K562 (cell line): ENCODE results near the gene THAP11. TPM values are rescaled to one million over a fixed set of nuclear protein-coding genes. Genes with fewer than 3 reads are reported as not detected.
A peak's percentile ranks its signal among the peaks of the same experiment; 100 is the strongest.

Source experiments
- C11orf30 ChIP-seq: fragments of 450-650 bp; IDR thresholded peaks from 2 replicates; pipeline ENCODE4 v1.6.1; 2016; ENCODE audit warnings: low read depth, mild to moderate bottlenecking
- CBFA2T2 ChIP-seq: fragments of 450-650 bp; conservative IDR thresholded peaks from 2 replicates; pipeline ENCODE4 v1.6.1; 2017; ENCODE audit warnings: mild to moderate bottlenecking
- CHD1 ChIP-seq: fragments of 200-600 bp; sonication (generic); IDR thresholded peaks from one replicate; pipeline ENCODE4 v1.6.1; 2012; ENCODE audit warnings: mild to moderate bottlenecking, moderate library complexity, low read length, inconsistent platforms
- ELF1 ChIP-seq: fragments of 200-800 bp; sonication (Bioruptor generic); IDR thresholded peaks from 2 replicates; pipeline ENCODE4 v1.6.1; 2016; ENCODE audit warnings: missing genetic modification characterization, missing compliant biosample characterization
- FOS ChIP-seq: IDR thresholded peaks from 3 replicates; pipeline ENCODE4 v1.6.1; 2011; ENCODE audit not compliant: insufficient read length; ENCODE audit errors: extremely low read depth
- HDAC8 ChIP-seq: fragments of 450-650 bp; IDR thresholded peaks from 2 replicates; pipeline ENCODE4 v1.6.1; 2016; ENCODE audit warnings: mild to moderate bottlenecking, missing genetic modification characterization, moderate library complexity, missing compliant biosample characterization
- KDM5B ChIP-seq: fragments of 200-600 bp; sonication (generic); IDR thresholded peaks from 2 replicates; pipeline ENCODE4 v1.6.1; 2012; ENCODE audit warnings: low read depth, mild to moderate bottlenecking, moderate library complexity, low read length, control low read depth, inconsistent platforms; ENCODE audit not compliant: insufficient replicate concordance
- MAFK ChIP-seq: IDR thresholded peaks from 2 replicates; pipeline ENCODE4 v1.6.1; 2011; ENCODE audit warnings: low read length, improper control_type of control experiment
- MCM2 ChIP-seq: fragments of 450-650 bp; IDR thresholded peaks from 2 replicates; pipeline ENCODE4 v1.6.1; 2017; ENCODE audit warnings: low read depth, mild to moderate bottlenecking
- NFE2 ChIP-seq: IDR thresholded peaks from 2 replicates; pipeline ENCODE4 v1.6.1; 2014; ENCODE audit warnings: antibody characterized with exemption, low read depth
- SPI1 ChIP-seq: IDR thresholded peaks from 2 replicates; pipeline ENCODE4 v1.6.1; 2011; ENCODE audit warnings: low read depth, low read length, control low read depth, borderline replicate concordance
- SREBF1 ChIP-seq: fragments of 150-350 bp; IDR thresholded peaks from 2 replicates; pipeline ENCODE4 v1.6.1; 2014; ENCODE audit warnings: antibody characterized with exemption, low read depth, low read length, borderline replicate concordance
- TARDBP ChIP-seq: fragments of 450-650 bp; IDR thresholded peaks from 2 replicates; pipeline ENCODE4 v1.6.1; 2016
- ZC3H8 ChIP-seq: fragments of 450-650 bp; IDR thresholded peaks from 2 replicates; pipeline ENCODE4 v1.6.1; 2017
- ZFX ChIP-seq: sonication (generic); formaldehyde crosslinking; IDR thresholded peaks from 2 replicates; pipeline ENCODE4 v1.8.0; 2022; ENCODE audit warnings: mild to moderate bottlenecking, missing genetic modification reagents, moderate library complexity
- ZNF124 ChIP-seq: sonication (generic); formaldehyde crosslinking; IDR thresholded peaks from 2 replicates; pipeline ENCODE4 v1.8.1; 2022; ENCODE audit warnings: missing genetic modification reagents
- ZNF174 ChIP-seq: fragments of 250-450 bp; sonication (Bioruptor Pico); IDR thresholded peaks from 2 replicates; pipeline ENCODE4 v1.4.0; 2020; ENCODE audit warnings: mild to moderate bottlenecking
- ZNF316 ChIP-seq: fragments of 450-650 bp; IDR thresholded peaks from 2 replicates; pipeline ENCODE4 v1.6.1; 2016
- ZNF695 ChIP-seq: fragments of 450-650 bp; formaldehyde crosslinking; IDR thresholded peaks from 2 replicates; pipeline ENCODE4 v1.4.0; 2020; ENCODE audit warnings: mild to moderate bottlenecking, moderate library complexity
- polyA plus RNA-seq, 8 experiments: library from polyadenylated mRNA; depleted of rRNA in 4 of 8; stranded (reverse) in 5 of 8; unstranded in 3 of 8; fragments of >200 nt; fragmentation: Nextera tagmentation in 2 of 8; fragmentation: Illumina TruSeq in 1 of 8; extraction: Ambion mirVana in 2 of 8; extraction: Trizol in 1 of 8; gene quantifications; 2 replicates each; pipeline versions ENCODE4 v1.2.1 to v1.2.3, GENCODE V29; 2011 to 2014; ENCODE audit warnings: inconsistent platforms in 1 of 8, missing spikeins in 1 of 8
- total RNA-seq, 7 experiments: library from RNA; depleted of rRNA in 6 of 7; stranded (reverse); fragments of >200 nt in 6 of 7; fragmentation: Illumina TruSeq in 2 of 7; extraction: Trizol in 2 of 7; gene quantifications; 2 replicates each; pipeline versions ENCODE4 v1.2.1 to v1.2.3, GENCODE V29; 2011 to 2021; ENCODE audit warnings: low replicate concordance in 1 of 7
- TF ChIP-seq, protein P1 (sequence below): fragments of 150-350 bp; IDR thresholded peaks from 2 replicates; pipeline ENCODE4 v1.6.1; 2014; ENCODE audit warnings: low read depth, mild to moderate bottlenecking, low read length, borderline replicate concordance
- TF ChIP-seq, protein P2 (sequence below), 3 experiments: fragments of 200-800 bp in 1 of 3; sonication (Bioruptor generic) in 1 of 3; sonication (generic) in 1 of 3; formaldehyde crosslinking in 1 of 3; IDR thresholded peaks; 2 replicates each; pipeline versions ENCODE4 v1.6.1 to v1.8.0; 2016 to 2022; ENCODE audit warnings: mild to moderate bottlenecking in 2 of 3, missing compliant biosample characterization in 2 of 3, missing genetic modification characterization in 2 of 3, missing genetic modification reagents in 1 of 3
- TF ChIP-seq, protein P3 (sequence below): fragments of 200-800 bp; sonication (Bioruptor generic); IDR thresholded peaks from 2 replicates; pipeline ENCODE4 v1.6.1; 2017; ENCODE audit warnings: missing genetic modification characterization, missing compliant biosample characterization
- TF ChIP-seq, protein P4 (sequence below), 2 experiments: fragments of 450-650 bp in 1 of 2; sonication (generic) in 1 of 2; formaldehyde crosslinking in 1 of 2; IDR thresholded peaks in 1 of 2; conservative IDR thresholded peaks in 1 of 2; 2 replicates each; pipeline versions ENCODE4 v1.6.1 to v1.8.1; 2016 to 2023; ENCODE audit warnings: mild to moderate bottlenecking in 2 of 2, moderate library complexity in 2 of 2, inconsistent platforms in 1 of 2, missing genetic modification reagents in 1 of 2

The THAP11 gene
- total and polyA plus RNA-seq, 9 of the 15 experiments (the other 6 are each of a cell fraction or from before 2014, with no cell fraction given) = 2.4 to 31.6 (median 21.4) TPM

DNA sequence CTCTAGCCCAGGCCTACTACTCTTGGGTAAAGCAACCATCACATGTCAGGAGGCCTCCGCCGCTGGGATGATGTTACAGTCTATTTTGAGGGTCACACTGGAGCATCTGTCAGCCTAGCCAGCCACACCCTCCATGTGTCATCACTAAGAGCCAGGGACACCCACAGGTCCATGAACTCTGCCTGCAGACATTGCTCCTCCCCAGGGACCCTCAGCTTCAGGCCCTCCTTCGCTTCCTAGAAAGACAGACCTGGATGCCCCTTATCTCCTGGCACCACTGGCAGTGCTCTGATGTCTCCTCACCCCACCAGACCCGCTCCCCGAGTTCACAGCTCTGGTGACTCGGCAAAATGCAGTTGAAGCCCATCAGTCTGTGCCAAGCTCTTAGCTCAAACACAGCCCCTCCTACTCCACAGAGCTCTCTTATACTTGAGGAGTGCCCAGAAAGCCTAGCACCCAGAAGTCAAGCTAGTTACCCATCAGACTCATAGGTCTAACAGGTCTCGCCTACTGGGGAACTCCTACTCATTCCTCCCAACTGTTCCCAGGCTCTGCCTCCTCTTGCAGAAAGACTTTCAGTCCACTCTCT lies 41.7 kb upstream of the THAP11 start (continued):
- TF ChIP-seq, protein P1, sequence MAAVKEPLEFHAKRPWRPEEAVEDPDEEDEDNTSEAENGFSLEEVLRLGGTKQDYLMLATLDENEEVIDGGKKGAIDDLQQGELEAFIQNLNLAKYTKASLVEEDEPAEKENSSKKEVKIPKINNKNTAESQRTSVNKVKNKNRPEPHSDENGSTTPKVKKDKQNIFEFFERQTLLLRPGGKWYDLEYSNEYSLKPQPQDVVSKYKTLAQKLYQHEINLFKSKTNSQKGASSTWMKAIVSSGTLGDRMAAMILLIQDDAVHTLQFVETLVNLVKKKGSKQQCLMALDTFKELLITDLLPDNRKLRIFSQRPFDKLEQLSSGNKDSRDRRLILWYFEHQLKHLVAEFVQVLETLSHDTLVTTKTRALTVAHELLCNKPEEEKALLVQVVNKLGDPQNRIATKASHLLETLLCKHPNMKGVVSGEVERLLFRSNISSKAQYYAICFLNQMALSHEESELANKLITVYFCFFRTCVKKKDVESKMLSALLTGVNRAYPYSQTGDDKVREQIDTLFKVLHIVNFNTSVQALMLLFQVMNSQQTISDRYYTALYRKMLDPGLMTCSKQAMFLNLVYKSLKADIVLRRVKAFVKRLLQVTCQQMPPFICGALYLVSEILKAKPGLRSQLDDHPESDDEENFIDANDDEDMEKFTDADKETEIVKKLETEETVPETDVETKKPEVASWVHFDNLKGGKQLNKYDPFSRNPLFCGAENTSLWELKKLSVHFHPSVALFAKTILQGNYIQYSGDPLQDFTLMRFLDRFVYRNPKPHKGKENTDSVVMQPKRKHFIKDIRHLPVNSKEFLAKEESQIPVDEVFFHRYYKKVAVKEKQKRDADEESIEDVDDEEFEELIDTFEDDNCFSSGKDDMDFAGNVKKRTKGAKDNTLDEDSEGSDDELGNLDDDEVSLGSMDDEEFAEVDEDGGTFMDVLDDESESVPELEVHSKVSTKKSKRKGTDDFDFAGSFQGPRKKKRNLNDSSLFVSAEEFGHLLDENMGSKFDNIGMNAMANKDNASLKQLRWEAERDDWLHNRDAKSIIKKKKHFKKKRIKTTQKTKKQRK = no peak
- TF ChIP-seq CHD1 = no peak
- TF ChIP-seq, protein P2, sequence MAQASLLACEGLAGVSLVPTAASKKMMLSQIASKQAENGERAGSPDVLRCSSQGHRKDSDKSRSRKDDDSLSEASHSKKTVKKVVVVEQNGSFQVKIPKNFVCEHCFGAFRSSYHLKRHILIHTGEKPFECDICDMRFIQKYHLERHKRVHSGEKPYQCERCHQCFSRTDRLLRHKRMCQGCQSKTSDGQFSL (CRISPR knock-in tag; IDR thresholded peaks at IDR 0.05) = no peak
- TF ChIP-seq, protein P2 (tag; IDR thresholded peaks at IDR 0.05) = no peak
- TF ChIP-seq SPI1 = no peak
- no peak for TF ChIP-seq HDAC8
- peak; percentile 57; the same call in 1 of the 2 replicates for TF ChIP-seq C11orf30
- no peak for TF ChIP-seq ZNF124 (CRISPR knock-in tag)
- no peak for TF ChIP-seq TARDBP
- TF ChIP-seq ZNF316 = peak; percentile 36
- no peak for TF ChIP-seq CBFA2T2
- no peak for TF ChIP-seq ZC3H8
- no peak for TF ChIP-seq ZFX (CRISPR knock-in tag)
- no peak for TF ChIP-seq MAFK
- TF ChIP-seq FOS = no peak
- no peak for TF ChIP-seq ZNF695
- TF ChIP-seq MCM2 = no peak
- no peak for TF ChIP-seq KDM5B
- peak; percentile 27; the same call in 1 of the 2 replicates for TF ChIP-seq NFE2
- TF ChIP-seq ZNF174 (CRISPR knock-in tag) = no peak
- TF ChIP-seq, protein P3, sequence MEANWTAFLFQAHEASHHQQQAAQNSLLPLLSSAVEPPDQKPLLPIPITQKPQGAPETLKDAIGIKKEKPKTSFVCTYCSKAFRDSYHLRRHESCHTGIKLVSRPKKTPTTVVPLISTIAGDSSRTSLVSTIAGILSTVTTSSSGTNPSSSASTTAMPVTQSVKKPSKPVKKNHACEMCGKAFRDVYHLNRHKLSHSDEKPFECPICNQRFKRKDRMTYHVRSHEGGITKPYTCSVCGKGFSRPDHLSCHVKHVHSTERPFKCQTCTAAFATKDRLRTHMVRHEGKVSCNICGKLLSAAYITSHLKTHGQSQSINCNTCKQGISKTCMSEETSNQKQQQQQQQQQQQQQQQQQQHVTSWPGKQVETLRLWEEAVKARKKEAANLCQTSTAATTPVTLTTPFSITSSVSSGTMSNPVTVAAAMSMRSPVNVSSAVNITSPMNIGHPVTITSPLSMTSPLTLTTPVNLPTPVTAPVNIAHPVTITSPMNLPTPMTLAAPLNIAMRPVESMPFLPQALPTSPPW = no peak
- no peak for TF ChIP-seq ELF1 (tag)
- no peak for TF ChIP-seq SREBF1
- TF ChIP-seq, protein P4, sequence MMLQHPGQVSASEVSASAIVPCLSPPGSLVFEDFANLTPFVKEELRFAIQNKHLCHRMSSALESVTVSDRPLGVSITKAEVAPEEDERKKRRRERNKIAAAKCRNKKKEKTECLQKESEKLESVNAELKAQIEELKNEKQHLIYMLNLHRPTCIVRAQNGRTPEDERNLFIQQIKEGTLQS (IDR thresholded peaks at IDR 0.05) = peak; percentile 40; the same call in 1 of the 2 replicates
- TF ChIP-seq, protein P4 (CRISPR knock-in tag; conservative IDR thresholded peaks at IDR 0.05) = no peak
